ENCODE results near the gene GAREM2. TPM values are rescaled to one million over a fixed set of nuclear protein-coding genes. Genes with fewer than 3 reads are reported as not detected.
A peak's percentile ranks its signal among the peaks of the same experiment; 100 is the strongest.

GAREM2 gene
- total and polyA plus RNA-seq, 9 of the 15 experiments (the other 6 are each of a cell fraction or from before 2014, with no cell fraction given), result 1.7 to 12.4 (median 2.5) TPM

GRCh38 chr2:26191316-26192159, 18.6 kb downstream of the GAREM2 start (continued):
- TF ChIP-seq MGA (IDR thresholded peaks at IDR 0.05), result peak; percentile 34; the same call in 1 of the 2 replicates
- TF ChIP-seq RBBP5 (IDR thresholded peaks at IDR 0.05; ENCODE audit: borderline replicate concordance, insufficient read depth, low read length, poor library complexity, severe bottlenecking), result no peak
- TF ChIP-seq POLR2AphosphoS5 (IDR thresholded peaks at IDR 0.05; ENCODE audit: control insufficient read depth, insufficient read depth, low read depth, low read length), result peak; percentile 50; the same call in 1 of the 2 replicates
- peak; percentile 64 for TF ChIP-seq CCNT2 (IDR thresholded peaks at IDR 0.05; ENCODE audit: borderline replicate concordance, extremely low read depth, insufficient read length, low read depth, low read length)
- 0 out of 6 replicates have a peak, but pooled peaks of 1 of the 3 experiments have one; percentile 5 for TF ChIP-seq CTCF (IDR thresholded peaks at IDR 0.05 in 2 of 3, conservative IDR thresholded peaks at IDR 0.05 in 1 of 3; ENCODE audit: insufficient read depth in 2 of 3, low read depth in 1 of 3, low read length in 3 of 3)
- TF ChIP-seq ZNF146 (CRISPR knock-in tag; IDR thresholded peaks at IDR 0.05; ENCODE audit: unreplicated experiment), result no peak
- peak; percentile 48; the same call in 1 of the 2 replicates for TF ChIP-seq VEZF1 (CRISPR knock-in tag; IDR thresholded peaks at IDR 0.05)
